Activated T-cell treated with anti-CD3 and anti-CD28 coated beads, Interleukin-2, amount 50 U/mL, for 24 hours (primary cell): Measurements from ENCODE around the gene AQP10.
"Not testable (repeated sequence)": the region's sequence is repeated elsewhere in the genome, so short reads cannot be mapped to it uniquely, and the experiment has no call there.

Experiments used
- DNase-seq: peaks from one replicate; pipeline ENCODE4 v3.0.0-alpha.2; 2020
- H3K27ac Mint-ChIP-seq: 2 replicates; pipeline ENCODE4 v1.8.0; 2020; ENCODE audit warnings: mild to moderate bottlenecking, mixed read lengths
- H3K27me3 Mint-ChIP-seq: 2 replicates; pipeline ENCODE4 v1.8.0; 2020; ENCODE audit warnings: mixed read lengths
- H3K36me3 Mint-ChIP-seq: 2 replicates; pipeline ENCODE4 v1.8.0; 2020; ENCODE audit warnings: low read depth, mixed read lengths
- H3K4me1 Mint-ChIP-seq: 2 replicates; pipeline ENCODE4 v1.8.0; 2020; ENCODE audit warnings: low read depth, mixed read lengths
- H3K4me3 Mint-ChIP-seq: 2 replicates; pipeline ENCODE4 v1.8.0; 2020; ENCODE audit warnings: mild to moderate bottlenecking, moderate library complexity, mixed read lengths
- H3K9me3 Mint-ChIP-seq: 2 replicates; pipeline ENCODE4 v1.8.0; 2020; ENCODE audit warnings: mixed read lengths

Gene AQP10

GRCh38 chr1:154371436-154371835 is 50.5 kb downstream of the AQP10 start:
- no peak overlapping the region for H3K4me3 Mint-ChIP-seq
- H3K27ac Mint-ChIP-seq: no peak overlapping the region
- H3K27me3 Mint-ChIP-seq: no peaks in the 10 kb centered on the region
- H3K4me1 Mint-ChIP-seq: peaks cover 14% of the 10 kb centered on the region
- no peaks in the 10 kb centered on the region for H3K9me3 Mint-ChIP-seq
- H3K36me3 Mint-ChIP-seq: no peaks in the 10 kb centered on the region
- DNase-seq: no peak

- not testable (repeated sequence) for H3K27ac Mint-ChIP-seq, H3K27me3 Mint-ChIP-seq, DNase-seq, H3K4me3 Mint-ChIP-seq, H3K36me3 Mint-ChIP-seq, H3K9me3 Mint-ChIP-seq
- H3K4me1 Mint-ChIP-seq: peaks cover 14% of the 10 kb centered on the region
Observed at GRCh38 chr1:154373777-154374357, 53.0 kb downstream of the AQP10 start.
